PC-3 (cell line): ENCODE measurements around the gene LRRC56.

Experiments used
- EZH2 ChIP-seq: fragments of 300-600 bp; sonication (generic); IDR thresholded peaks from one replicate; pipeline ENCODE4 v1.6.1; 2017; ENCODE audit warnings: antibody characterized with exemption, mild to moderate bottlenecking, low read length; ENCODE audit not compliant: unreplicated experiment
- EZH2phosphoT487 ChIP-seq: fragments of 300-600 bp; sonication (generic); IDR thresholded peaks from 2 replicates; pipeline ENCODE4 v1.6.1; 2018; ENCODE audit warnings: mild to moderate bottlenecking, antibody characterized with exemption, low read length, borderline replicate concordance

- TF ChIP-seq EZH2 (no peak), EZH2phosphoT487 (no peak)
Measured at GRCh38 chr11:575996-576768, 38.9 kb downstream of the LRRC56 start, which contains the start of gene PHRF1.
